Heart left ventricle (tissue), 13 donors: Measurements from ENCODE around the gene PDCL2.

Source experiments
- POLR2A ChIP-seq, 2 donors: fragments of 450-650 bp; IDR thresholded peaks; one replicate each; pipeline ENCODE4 v1.6.1; 2017; ENCODE audit warnings: antibody characterized with exemption in 2 of 2, mild to moderate bottlenecking in 2 of 2, moderate library complexity in 2 of 2
- TF ChIP-seq, protein P1 (sequence below), 12 donors: fragments of 200-600 bp; sonication (generic) in 4 of 12; IDR thresholded peaks; one replicate each; pipeline versions ENCODE4 v1.5.0 to v1.8.0; 2018 to 2022; ENCODE audit warnings: antibody characterized with exemption in 12 of 12, mild to moderate bottlenecking in 5 of 12
- donor health status: ischemic (EF 13 %, LVEDD 7.1; RV severe dilation, severe dysfunction).
- donor health status: DM: no; HTN: yes; CAD: no.
- donor health status: DM: no; HTN: no; CAD: no.
- donor health status: ischemic (EF 25% LVEDD 6.9; RV normal size, moderate dysfunction).
- donor health status: ischemic (EF 25% LVEDD 5.7; RV mildly dilated, moderate dysfunction).
- donor health status: ischemic (EF 35%, LVEDD 5.7; RV mildly dilated, moderate dysfunction).
- donor health status: nonischemic (EF 11% LVEDD 7.7; RV severe dilation, severe dysfunction).
- donor health status: DM: yes; HTN: yes; CAD: no.
- donor health status: PGD.
- donor health status: ischemic (EF 29% LVEDD 5.4; RV normal size, mild dysfunction).
- donor health status: nonischemic (EF 23%, LVEDD 6.1; RV moderate dilation, normal function).

DNA sequence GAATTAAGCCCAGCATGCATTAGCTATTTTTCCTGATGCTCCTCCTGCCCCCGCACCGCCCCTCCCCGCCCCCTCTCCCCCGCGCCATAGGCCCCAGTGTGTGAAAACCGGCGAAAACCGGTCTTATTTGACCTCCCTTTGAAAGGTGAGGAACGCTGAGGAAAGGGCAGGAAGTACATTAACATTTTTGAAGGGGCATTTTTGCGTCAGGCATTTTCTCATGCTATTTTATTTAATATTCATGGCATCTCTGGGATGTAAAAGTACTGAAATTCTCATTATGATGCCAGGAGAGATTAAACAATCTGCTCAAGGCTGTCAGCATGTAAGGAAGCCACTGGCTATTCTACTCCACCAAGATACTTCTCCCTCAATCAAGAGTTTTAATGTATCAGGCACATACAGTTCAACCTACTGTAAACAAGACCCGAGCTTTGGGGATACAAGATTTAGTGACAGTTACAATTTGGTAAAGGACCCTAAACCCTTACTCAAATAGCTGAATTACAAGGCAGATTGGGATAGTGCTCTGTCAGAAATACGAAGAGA, 45.3 kb upstream of the PDCL2 start:
- TF ChIP-seq, protein P1, sequence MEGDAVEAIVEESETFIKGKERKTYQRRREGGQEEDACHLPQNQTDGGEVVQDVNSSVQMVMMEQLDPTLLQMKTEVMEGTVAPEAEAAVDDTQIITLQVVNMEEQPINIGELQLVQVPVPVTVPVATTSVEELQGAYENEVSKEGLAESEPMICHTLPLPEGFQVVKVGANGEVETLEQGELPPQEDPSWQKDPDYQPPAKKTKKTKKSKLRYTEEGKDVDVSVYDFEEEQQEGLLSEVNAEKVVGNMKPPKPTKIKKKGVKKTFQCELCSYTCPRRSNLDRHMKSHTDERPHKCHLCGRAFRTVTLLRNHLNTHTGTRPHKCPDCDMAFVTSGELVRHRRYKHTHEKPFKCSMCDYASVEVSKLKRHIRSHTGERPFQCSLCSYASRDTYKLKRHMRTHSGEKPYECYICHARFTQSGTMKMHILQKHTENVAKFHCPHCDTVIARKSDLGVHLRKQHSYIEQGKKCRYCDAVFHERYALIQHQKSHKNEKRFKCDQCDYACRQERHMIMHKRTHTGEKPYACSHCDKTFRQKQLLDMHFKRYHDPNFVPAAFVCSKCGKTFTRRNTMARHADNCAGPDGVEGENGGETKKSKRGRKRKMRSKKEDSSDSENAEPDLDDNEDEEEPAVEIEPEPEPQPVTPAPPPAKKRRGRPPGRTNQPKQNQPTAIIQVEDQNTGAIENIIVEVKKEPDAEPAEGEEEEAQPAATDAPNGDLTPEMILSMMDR (IDR thresholded peaks at IDR 0.05) = no peak
- no peak for TF ChIP-seq POLR2A (IDR thresholded peaks at IDR 0.05)
